IMR-90 (cell line): ENCODE data around the gene BAG1. TPM values are rescaled to one million over a fixed set of nuclear protein-coding genes. Genes with fewer than 3 reads are reported as not detected.

Experiments
- ATAC-seq: fragments of 200-7000 bp; cut with Tn5 transposase; 2 replicates; pipeline ENCODE4 v1.9.1; 2020; ENCODE audit warnings: low read depth, mild to moderate bottlenecking, moderate library complexity
- BruUV-seq: library from RNA; stranded (reverse); fragments of 400-500 nt; replicated peaks from 2 replicates; lab custom pipeline; 2021; lab: Mats Ljungman, UMichigan
- CTCF ChIA-PET: fragments of 300-600 bp; formaldehyde crosslinking; extraction: SDS; loops from one replicate; lab custom pipeline; 2021; ENCODE audit warnings: antibody characterized with exemption; lab: Yijun Ruan, JAX
- POLR2A ChIA-PET: fragments of 300-600 bp; sonication (Branson Sonifier 250); formaldehyde crosslinking; loops from one replicate; lab custom pipeline; 2022; ENCODE audit warnings: antibody characterized with exemption; ENCODE audit not compliant: unreplicated experiment; lab: Charles Lee
- DNase-seq: peaks from one replicate; pipeline ENCODE4 v3.0.0; 2013
- H2AFZ ChIP-seq: replicated peaks from 2 replicates; pipeline ENCODE3; 2013; ENCODE audit warnings: low read length, mild to moderate bottlenecking; ENCODE audit not compliant: poor library complexity
- H2AK5ac ChIP-seq: 2 replicates; pipeline ENCODE4 v1.6.1; 2013; ENCODE audit warnings: low read depth, low read length, inconsistent platforms
- H2AK9ac ChIP-seq: replicated peaks from 2 replicates; pipeline ENCODE3; 2013; ENCODE audit warnings: mild to moderate bottlenecking, low read depth, low read length, moderate library complexity; ENCODE audit not compliant: poor library complexity
- H2BK120ac ChIP-seq: 2 replicates; pipeline ENCODE4 v1.6.1; 2013; ENCODE audit warnings: low read depth, low read length, inconsistent platforms
- H2BK15ac ChIP-seq: 3 replicates; pipeline ENCODE4 v1.6.1; 2013; ENCODE audit warnings: low read depth, low read length, inconsistent platforms
- H2BK20ac ChIP-seq: 2 replicates; pipeline ENCODE4 v1.6.1; 2013; ENCODE audit warnings: low read depth, mild to moderate bottlenecking, inconsistent platforms, low read length, moderate library complexity
- H2BK5ac ChIP-seq: 2 replicates; pipeline ENCODE4 v1.6.1; 2013; ENCODE audit warnings: mild to moderate bottlenecking, low read depth, low read length, inconsistent platforms; ENCODE audit not compliant: poor library complexity, severe bottlenecking
- H3K14ac ChIP-seq: replicated peaks from 2 replicates; pipeline ENCODE4 v1.6.1; 2013; ENCODE audit warnings: low read depth, low read length, inconsistent platforms
- H3K18ac ChIP-seq: 2 replicates; pipeline ENCODE4 v1.6.1; 2013; ENCODE audit warnings: low read depth, low read length, control low read depth
- H3K23ac ChIP-seq: 2 replicates; pipeline ENCODE4 v1.6.1; 2013; ENCODE audit warnings: low read depth, low read length, inconsistent platforms
- H3K27ac ChIP-seq: 2 replicates; pipeline ENCODE4 v1.5.1; 2013; ENCODE audit warnings: mild to moderate bottlenecking, control low read depth, low read length; ENCODE audit not compliant: insufficient read depth
- H3K27me3 ChIP-seq: 2 replicates; pipeline ENCODE4 v1.6.1; 2013; ENCODE audit warnings: low read length; ENCODE audit not compliant: control insufficient read depth, insufficient read depth
- H3K36me3 ChIP-seq: 2 replicates; pipeline ENCODE4 v1.6.1; 2013; ENCODE audit warnings: low read length, mixed read lengths; ENCODE audit not compliant: control insufficient read depth, insufficient read depth
- H3K4ac ChIP-seq: 2 replicates; pipeline ENCODE4 v1.6.1; 2013; ENCODE audit warnings: low read depth, low read length, inconsistent platforms
- H3K4me1 ChIP-seq: 2 replicates; pipeline ENCODE4 v1.6.1; 2013; ENCODE audit warnings: low read length, mixed read lengths; ENCODE audit not compliant: control insufficient read depth, insufficient read depth
- H3K4me2 ChIP-seq: 2 replicates; pipeline ENCODE4 v1.6.1; 2013; ENCODE audit warnings: low read depth, mild to moderate bottlenecking, control low read depth, low read length, moderate library complexity
- H3K4me3 ChIP-seq: 2 replicates; pipeline ENCODE4 v1.5.1; 2013; ENCODE audit warnings: low read depth, mild to moderate bottlenecking, control low read depth, low read length, moderate library complexity; ENCODE audit not compliant: insufficient read depth
- H3K56ac ChIP-seq: 2 replicates; pipeline ENCODE4 v1.6.1; 2013; ENCODE audit warnings: low read length, inconsistent platforms; ENCODE audit not compliant: insufficient read depth; ENCODE audit errors: extremely low read depth
- H3K79me1 ChIP-seq, 2 experiments: 2 replicates each; pipeline ENCODE4 v1.6.1; 2013; ENCODE audit warnings: low read length in 2 of 2, inconsistent platforms in 1 of 2, low read depth in 1 of 2
- H3K9ac ChIP-seq: 2 replicates; pipeline ENCODE4 v1.6.1; 2013; ENCODE audit warnings: low read depth, low read length, control low read depth
- H3K9me1 ChIP-seq: 2 replicates; pipeline ENCODE4 v1.6.1; 2013; ENCODE audit warnings: low read length, inconsistent platforms; ENCODE audit not compliant: insufficient read depth
- H3K9me3 ChIP-seq: 2 replicates; pipeline ENCODE4 v1.6.1; 2013; ENCODE audit warnings: low read length; ENCODE audit not compliant: control insufficient read depth, insufficient read depth
- H4K20me1 ChIP-seq: 2 replicates; pipeline ENCODE4 v1.6.1; 2013; ENCODE audit warnings: low read length, inconsistent platforms; ENCODE audit not compliant: insufficient read depth
- H4K5ac ChIP-seq: 2 replicates; pipeline ENCODE4 v1.6.1; 2013; ENCODE audit warnings: mild to moderate bottlenecking, low read depth, low read length, control low read depth
- H4K8ac ChIP-seq, 2 experiments: 2 replicates each; pipeline ENCODE4 v1.6.1; 2013; ENCODE audit warnings: low read depth in 2 of 2, low read length in 2 of 2, control low read depth in 1 of 2, inconsistent platforms in 1 of 2
- H4K91ac ChIP-seq: 2 replicates; pipeline ENCODE4 v1.6.1; 2013; ENCODE audit warnings: low read depth, low read length, inconsistent platforms; ENCODE audit not compliant: insufficient read depth
- BHLHE40 ChIP-seq: fragments of 150-350 bp; IDR thresholded peaks from 2 replicates; pipeline ENCODE4 v1.6.1; 2016; ENCODE audit warnings: mild to moderate bottlenecking, low read depth, low read length
- CEBPB ChIP-seq: IDR thresholded peaks from 2 replicates; pipeline ENCODE4 v1.6.1; 2012; ENCODE audit warnings: low read depth, low read length, improper control_type of control experiment
- CHD1 ChIP-seq: IDR thresholded peaks from 2 replicates; pipeline ENCODE4 v1.6.1; 2012; ENCODE audit warnings: low read depth, low read length, improper control_type of control experiment
- FOS ChIP-seq: fragments of 150-350 bp; IDR thresholded peaks from 2 replicates; pipeline ENCODE4 v1.6.1; 2016; ENCODE audit warnings: low read depth, low read length
- MAZ ChIP-seq: IDR thresholded peaks from 2 replicates; pipeline ENCODE4 v1.6.1; 2012; ENCODE audit warnings: low read depth, mild to moderate bottlenecking, low read length, improper control_type of control experiment, moderate library complexity, borderline replicate concordance
- MXI1 ChIP-seq: IDR thresholded peaks from 2 replicates; pipeline ENCODE4 v1.6.1; 2012; ENCODE audit warnings: low read depth, mild to moderate bottlenecking, low read length, moderate library complexity, borderline replicate concordance
- NFE2L2 ChIP-seq: fragments of 150-350 bp; IDR thresholded peaks from 2 replicates; pipeline ENCODE4 v1.6.1; 2016; ENCODE audit warnings: low read depth, mild to moderate bottlenecking, low read length
- POLR2A ChIP-seq: IDR thresholded peaks from 2 replicates; pipeline ENCODE4 v1.6.1; 2012; ENCODE audit warnings: mild to moderate bottlenecking, low read depth, low read length
- RCOR1 ChIP-seq: IDR thresholded peaks from 2 replicates; pipeline ENCODE4 v1.6.1; 2012; ENCODE audit warnings: mild to moderate bottlenecking, low read length, improper control_type of control experiment; ENCODE audit not compliant: insufficient replicate concordance
- RFX5 ChIP-seq: IDR thresholded peaks from 2 replicates; pipeline ENCODE4 v1.8.0; 2012; ENCODE audit warnings: low read depth, mild to moderate bottlenecking, low read length, moderate library complexity
- SMC3 ChIP-seq: fragments of 150-350 bp; IDR thresholded peaks from 2 replicates; pipeline ENCODE4 v1.6.1; 2016; ENCODE audit warnings: low read depth, mild to moderate bottlenecking, antibody characterized with exemption, low read length, moderate library complexity
- WGBS, 2 experiments: methylation state at CpG; one replicate each; pipeline versions ENCODE4 v1.1.5 to v1.1.7; 2013; ENCODE audit warnings: missing lambda C conversion rate in 2 of 2; ENCODE audit not compliant: insufficient read length in 1 of 2; ENCODE audit errors: extremely low coverage in 2 of 2; 5-methylcytosine and 5-hydroxymethylcytosine counted together
- dilution Hi-C: fragments of 300-500 bp; cut with HindIII; formaldehyde crosslinking; loops from one replicate; pipeline ENCODE4 v1.14.3; 2018; ENCODE audit warnings: low sequenced_read_pairs; ENCODE audit not compliant: unreplicated experiment
- in situ Hi-C: fragments of 300-500 bp; cut with MboI; formaldehyde crosslinking; loops from 3 replicates; pipeline ENCODE4 v1.14.3; 2019; ENCODE audit warnings: low sequenced_read_pairs, inconsistent platforms, mixed read lengths
- intact Hi-C: fragments of 100-400 bp; cut with micrococcal nuclease; formaldehyde crosslinking; loops from 2 replicates; pipeline ENCODE4 v1.10.0; 2022
- polyA plus RNA-seq, 3 experiments: library from polyadenylated mRNA; depleted of rRNA; stranded (reverse); fragments of >200 nt; gene quantifications; 2 replicates each; pipeline ENCODE4 v1.2.3, GENCODE V29; 2012; ENCODE audit warnings: low replicate concordance in 1 of 3
- total RNA-seq: library from RNA; depleted of rRNA; stranded (reverse); fragments of >200 nt; gene quantifications from 2 replicates; pipeline ENCODE4 v1.2.3, GENCODE V29; 2012
- TF ChIP-seq, protein P1 (sequence below): conservative IDR thresholded peaks from 2 replicates; pipeline ENCODE4 v1.5.1; 2012; ENCODE audit warnings: mild to moderate bottlenecking, low read depth, low read length, improper control_type of control experiment
- TF ChIP-seq, protein P2 (sequence below): fragments of 150-350 bp; IDR thresholded peaks from 2 replicates; pipeline ENCODE4 v1.6.1; 2016; ENCODE audit warnings: low read depth, mild to moderate bottlenecking, low read length, moderate library complexity, borderline replicate concordance
- TF ChIP-seq, protein P3 (sequence below): fragments of 150-350 bp; IDR thresholded peaks from 2 replicates; pipeline ENCODE4 v1.6.1; 2017; ENCODE audit warnings: mild to moderate bottlenecking, antibody characterized with exemption, low read length, low read depth

BAG1 gene
- total and polyA plus RNA-seq, 2 of the 4 experiments (the other 2 are of a cell fraction) = 4.5 to 20.9 TPM

DNA sequence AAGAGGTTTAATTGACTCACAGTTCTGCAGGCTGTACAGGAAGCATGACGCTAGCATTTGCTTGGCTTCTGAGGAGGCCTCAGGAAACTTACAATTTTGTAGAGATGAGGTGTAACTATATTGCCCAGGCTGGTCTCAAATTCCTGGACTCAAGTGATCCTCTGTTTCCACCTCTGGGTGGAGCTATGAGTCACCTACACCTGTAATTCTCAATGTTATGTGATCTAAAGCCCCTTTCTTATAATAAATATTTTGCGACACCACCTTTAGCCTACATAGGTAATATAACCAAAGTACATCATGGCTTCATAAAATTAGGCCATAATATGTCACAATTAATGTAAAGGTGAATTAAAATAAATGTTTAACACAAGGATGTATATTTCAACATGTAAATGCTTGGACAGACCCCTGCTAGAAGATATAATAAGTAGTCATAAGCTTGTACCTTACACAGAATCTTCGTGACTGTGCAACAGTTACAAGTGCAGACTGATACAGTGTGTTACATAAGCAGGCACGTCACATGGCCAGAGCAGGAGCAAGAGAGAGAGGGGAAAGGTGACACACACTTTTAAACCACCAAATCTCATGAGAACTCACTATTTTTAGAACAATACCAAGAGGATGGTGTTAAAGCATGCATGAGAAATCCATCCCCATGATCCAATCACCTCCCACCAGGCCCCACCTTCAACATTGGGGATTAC lies 54.3 kb downstream of the BAG1 start:
- no peak for ATAC-seq
- Histone ChIP-seq H3K23ac (no peak overlapping the region), H2BK15ac (no peak overlapping the region), H2AFZ (no peak overlapping the region), H3K14ac (no peak overlapping the region), H3K27me3 (peaks cover 14% of the 10 kb centered on the region), H4K91ac (no peak overlapping the region), H2BK5ac (no peak overlapping the region), H4K5ac (no peak overlapping the region), H3K4me3 (no peak overlapping the region), H4K8ac (no peak overlapping the region), H2BK20ac (no peak overlapping the region), H3K79me1 (no peaks in the 10 kb centered on the region), H2BK120ac (no peak overlapping the region), H3K9me3 (no peaks in the 10 kb centered on the region), H3K4me1 (peaks cover 6% of the 10 kb centered on the region), H3K4ac (no peak overlapping the region), H3K9me1 (no peaks in the 10 kb centered on the region), H3K56ac (no peak overlapping the region), H3K9ac (no peak overlapping the region), H2AK5ac (no peak overlapping the region), H4K20me1 (no peaks in the 10 kb centered on the region), H2AK9ac (no peak overlapping the region), H3K18ac (no peak overlapping the region), H3K36me3 (no peaks in the 10 kb centered on the region), H3K27ac (no peak overlapping the region), H3K4me2 (no peak overlapping the region)
- POLR2A ChIA-PET = no interaction called here
- no TSS peak for BruUV-seq
- CTCF ChIA-PET = no interaction called here
- intact Hi-C loops (no loop called here), dilution Hi-C loops (no loop called here), in situ Hi-C loops (no loop called here)
- no peak for DNase-seq
- TF ChIP-seq RCOR1 (no peak), CEBPB (no peak), MXI1 (no peak), POLR2A (no peak), MAZ (no peak), FOS (no peak), BHLHE40 (no peak), NFE2L2 (no peak), SMC3 (no peak), RFX5 (no peak), CHD1 (no peak)
- TF ChIP-seq, protein P1, sequence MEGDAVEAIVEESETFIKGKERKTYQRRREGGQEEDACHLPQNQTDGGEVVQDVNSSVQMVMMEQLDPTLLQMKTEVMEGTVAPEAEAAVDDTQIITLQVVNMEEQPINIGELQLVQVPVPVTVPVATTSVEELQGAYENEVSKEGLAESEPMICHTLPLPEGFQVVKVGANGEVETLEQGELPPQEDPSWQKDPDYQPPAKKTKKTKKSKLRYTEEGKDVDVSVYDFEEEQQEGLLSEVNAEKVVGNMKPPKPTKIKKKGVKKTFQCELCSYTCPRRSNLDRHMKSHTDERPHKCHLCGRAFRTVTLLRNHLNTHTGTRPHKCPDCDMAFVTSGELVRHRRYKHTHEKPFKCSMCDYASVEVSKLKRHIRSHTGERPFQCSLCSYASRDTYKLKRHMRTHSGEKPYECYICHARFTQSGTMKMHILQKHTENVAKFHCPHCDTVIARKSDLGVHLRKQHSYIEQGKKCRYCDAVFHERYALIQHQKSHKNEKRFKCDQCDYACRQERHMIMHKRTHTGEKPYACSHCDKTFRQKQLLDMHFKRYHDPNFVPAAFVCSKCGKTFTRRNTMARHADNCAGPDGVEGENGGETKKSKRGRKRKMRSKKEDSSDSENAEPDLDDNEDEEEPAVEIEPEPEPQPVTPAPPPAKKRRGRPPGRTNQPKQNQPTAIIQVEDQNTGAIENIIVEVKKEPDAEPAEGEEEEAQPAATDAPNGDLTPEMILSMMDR = no peak
- TF ChIP-seq, protein P2, sequence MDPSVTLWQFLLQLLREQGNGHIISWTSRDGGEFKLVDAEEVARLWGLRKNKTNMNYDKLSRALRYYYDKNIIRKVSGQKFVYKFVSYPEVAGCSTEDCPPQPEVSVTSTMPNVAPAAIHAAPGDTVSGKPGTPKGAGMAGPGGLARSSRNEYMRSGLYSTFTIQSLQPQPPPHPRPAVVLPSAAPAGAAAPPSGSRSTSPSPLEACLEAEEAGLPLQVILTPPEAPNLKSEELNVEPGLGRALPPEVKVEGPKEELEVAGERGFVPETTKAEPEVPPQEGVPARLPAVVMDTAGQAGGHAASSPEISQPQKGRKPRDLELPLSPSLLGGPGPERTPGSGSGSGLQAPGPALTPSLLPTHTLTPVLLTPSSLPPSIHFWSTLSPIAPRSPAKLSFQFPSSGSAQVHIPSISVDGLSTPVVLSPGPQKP = no peak
- TF ChIP-seq, protein P3, sequence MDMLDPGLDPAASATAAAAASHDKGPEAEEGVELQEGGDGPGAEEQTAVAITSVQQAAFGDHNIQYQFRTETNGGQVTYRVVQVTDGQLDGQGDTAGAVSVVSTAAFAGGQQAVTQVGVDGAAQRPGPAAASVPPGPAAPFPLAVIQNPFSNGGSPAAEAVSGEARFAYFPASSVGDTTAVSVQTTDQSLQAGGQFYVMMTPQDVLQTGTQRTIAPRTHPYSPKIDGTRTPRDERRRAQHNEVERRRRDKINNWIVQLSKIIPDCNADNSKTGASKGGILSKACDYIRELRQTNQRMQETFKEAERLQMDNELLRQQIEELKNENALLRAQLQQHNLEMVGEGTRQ = no peak
- no CpG with 5 or more reads among the region's 4 CpGs for WGBS, 2 experiments
